ENCODE measurements around the gene TPSAB1.

TPSAB1 gene

GRCh38 chr16:1213796-1214372 is 26.6 kb upstream of the TPSAB1 start:
- H3K9me3 ChIP-seq (ENCODE audit: insufficient read depth, low read length, severe bottlenecking): no peaks in the 10 kb centered on the region
- H2AFZ ChIP-seq (ENCODE audit: low read depth, low read length): no peak overlapping the region
- H3K36me3 ChIP-seq (ENCODE audit: insufficient read depth, low read length): no peaks in the 10 kb centered on the region
- no peak overlapping the region for H3K4me2 ChIP-seq (ENCODE audit: insufficient read depth, low read length)
- H3K27me3 ChIP-seq (ENCODE audit: insufficient read depth, low read length, poor library complexity): no peaks in the 10 kb centered on the region
- H4K20me1 ChIP-seq (ENCODE audit: insufficient read depth, low read length): peaks cover 1% of the 10 kb centered on the region; the same call in 1 of the 2 replicates
- no peak overlapping the region for H3K4me3 ChIP-seq (ENCODE audit: low read depth in 1 of 2, low read length in 2 of 2)
- no peak overlapping the region for H3K27ac ChIP-seq (ENCODE audit: low read length)
- H3K9ac ChIP-seq (ENCODE audit: low read depth, low read length): no peak overlapping the region
- DNase-seq: no peak
- no peak for ATAC-seq (ENCODE audit: insufficient read depth, low read depth)
- H3K79me2 ChIP-seq (ENCODE audit: insufficient read depth, low read length): no peaks in the 10 kb centered on the region
- no peaks in the 10 kb centered on the region for H3K4me1 ChIP-seq (ENCODE audit: insufficient read depth, low read length)
- TF ChIP-seq EZH2 (IDR thresholded peaks at IDR 0.05; ENCODE audit: borderline replicate concordance, low read depth, low read length, severe bottlenecking) (no peak), CTCF (IDR thresholded peaks at IDR 0.05; ENCODE audit: borderline replicate concordance, extremely low read depth, low read length, poor library complexity, severe bottlenecking) (no peak)

GRCh38 chr16:1214719-1215118 is 25.8 kb upstream of the TPSAB1 start:
- no peak for DNase-seq

GRCh38 chr16:1215574-1216295 is 24.8 kb upstream of the TPSAB1 start:
- ATAC-seq (ENCODE audit: insufficient read depth, low read depth) (0 out of 3 replicates have a peak, but pooled peaks have one; percentile 33), DNase-seq (no peak)
- no peak overlapping the region for H3K9ac ChIP-seq (ENCODE audit: low read depth, low read length)
- H3K9me3 ChIP-seq (ENCODE audit: insufficient read depth, low read length, severe bottlenecking): no peaks in the 10 kb centered on the region
- H3K79me2 ChIP-seq (ENCODE audit: insufficient read depth, low read length): no peaks in the 10 kb centered on the region
- H4K20me1 ChIP-seq (ENCODE audit: insufficient read depth, low read length): peaks cover 4% of the 10 kb centered on the region; the same call in 1 of the 2 replicates
- no peak for TF ChIP-seq EZH2 (IDR thresholded peaks at IDR 0.05; ENCODE audit: borderline replicate concordance, low read depth, low read length, severe bottlenecking)
- no peak for TF ChIP-seq CTCF (IDR thresholded peaks at IDR 0.05; ENCODE audit: borderline replicate concordance, extremely low read depth, low read length, poor library complexity, severe bottlenecking)
- no peaks in the 10 kb centered on the region for H3K27me3 ChIP-seq (ENCODE audit: insufficient read depth, low read length, poor library complexity)
- H3K27ac ChIP-seq (ENCODE audit: low read length): no peak overlapping the region
- H3K4me2 ChIP-seq (ENCODE audit: insufficient read depth, low read length): no peak overlapping the region
- H3K36me3 ChIP-seq (ENCODE audit: insufficient read depth, low read length): no peaks in the 10 kb centered on the region
- no peak overlapping the region for H2AFZ ChIP-seq (ENCODE audit: low read depth, low read length)
- H3K4me1 ChIP-seq (ENCODE audit: insufficient read depth, low read length): no peaks in the 10 kb centered on the region
- H3K4me3 ChIP-seq (ENCODE audit: low read depth in 1 of 2, low read length in 2 of 2): no peak overlapping the region

More at GRCh38 chr16:1214719-1215118, 25.8 kb upstream of the TPSAB1 start:
- no peaks in the 10 kb centered on the region for H3K4me1 ChIP-seq (ENCODE audit: insufficient read depth, low read length)
- H3K27ac ChIP-seq (ENCODE audit: low read length): no peak overlapping the region
- no peak overlapping the region for H3K4me3 ChIP-seq (ENCODE audit: low read depth in 1 of 2, low read length in 2 of 2)
- H3K79me2 ChIP-seq (ENCODE audit: insufficient read depth, low read length): no peaks in the 10 kb centered on the region
- no peak overlapping the region for H2AFZ ChIP-seq (ENCODE audit: low read depth, low read length)
- ATAC-seq (ENCODE audit: insufficient read depth, low read depth): no peak
- no peaks in the 10 kb centered on the region for H3K36me3 ChIP-seq (ENCODE audit: insufficient read depth, low read length)
- H3K27me3 ChIP-seq (ENCODE audit: insufficient read depth, low read length, poor library complexity): no peaks in the 10 kb centered on the region
- H4K20me1 ChIP-seq (ENCODE audit: insufficient read depth, low read length): peaks cover 4% of the 10 kb centered on the region; the same call in 1 of the 2 replicates
- H3K9ac ChIP-seq (ENCODE audit: low read depth, low read length): no peak overlapping the region
- TF ChIP-seq CTCF (IDR thresholded peaks at IDR 0.05; ENCODE audit: borderline replicate concordance, extremely low read depth, low read length, poor library complexity, severe bottlenecking) (no peak), EZH2 (IDR thresholded peaks at IDR 0.05; ENCODE audit: borderline replicate concordance, low read depth, low read length, severe bottlenecking) (no peak)
- no peak overlapping the region for H3K4me2 ChIP-seq (ENCODE audit: insufficient read depth, low read length)
- no peaks in the 10 kb centered on the region for H3K9me3 ChIP-seq (ENCODE audit: insufficient read depth, low read length, severe bottlenecking)
